Glomerular visceral epithelial cell (primary cell): Measurements from ENCODE around the gene PLOD3.
A peak's percentile ranks its signal among the peaks of the same experiment; 100 is the strongest.

ENCODE experiments used
- DNase-seq: peaks from one replicate; pipeline ENCODE4 v3.0.0-alpha.2; 2016; ENCODE audit errors: extremely low spot score

Gene PLOD3

DNA sequence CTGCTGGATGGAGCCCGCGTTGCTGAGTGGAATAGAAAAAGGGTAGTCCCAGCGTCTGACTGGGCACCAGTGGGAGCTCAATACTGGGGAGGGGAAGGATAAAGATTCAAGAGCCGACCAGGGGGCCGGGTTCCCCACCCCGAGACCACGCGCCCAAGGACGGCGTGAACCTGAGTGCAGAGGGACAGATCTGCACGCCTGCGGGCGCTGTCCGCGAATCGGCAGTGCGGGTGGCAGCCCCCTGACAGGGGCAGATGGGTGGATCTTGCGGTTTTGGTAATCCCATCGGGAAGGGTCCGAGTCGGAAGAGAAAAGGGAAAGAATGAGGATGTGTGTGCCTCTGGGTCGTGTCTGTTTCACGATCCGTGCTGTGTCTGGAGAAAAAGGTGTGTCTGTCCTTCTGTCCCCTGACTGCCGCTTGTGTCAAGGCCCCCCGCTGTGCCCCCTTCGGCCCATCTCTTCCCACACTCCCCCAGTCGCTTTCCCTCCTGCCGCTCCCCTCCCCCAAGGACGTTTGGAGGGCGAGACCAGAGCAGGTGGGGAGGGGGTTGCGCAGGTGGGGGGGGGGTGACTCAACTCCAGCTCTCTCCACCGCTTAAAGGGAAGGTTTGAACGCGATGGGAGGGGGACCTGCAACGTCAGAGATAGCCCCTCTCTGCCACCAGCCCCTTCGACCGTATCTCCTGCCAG, 51.3 kb downstream of the PLOD3 start:
- no peak for DNase-seq

DNA sequence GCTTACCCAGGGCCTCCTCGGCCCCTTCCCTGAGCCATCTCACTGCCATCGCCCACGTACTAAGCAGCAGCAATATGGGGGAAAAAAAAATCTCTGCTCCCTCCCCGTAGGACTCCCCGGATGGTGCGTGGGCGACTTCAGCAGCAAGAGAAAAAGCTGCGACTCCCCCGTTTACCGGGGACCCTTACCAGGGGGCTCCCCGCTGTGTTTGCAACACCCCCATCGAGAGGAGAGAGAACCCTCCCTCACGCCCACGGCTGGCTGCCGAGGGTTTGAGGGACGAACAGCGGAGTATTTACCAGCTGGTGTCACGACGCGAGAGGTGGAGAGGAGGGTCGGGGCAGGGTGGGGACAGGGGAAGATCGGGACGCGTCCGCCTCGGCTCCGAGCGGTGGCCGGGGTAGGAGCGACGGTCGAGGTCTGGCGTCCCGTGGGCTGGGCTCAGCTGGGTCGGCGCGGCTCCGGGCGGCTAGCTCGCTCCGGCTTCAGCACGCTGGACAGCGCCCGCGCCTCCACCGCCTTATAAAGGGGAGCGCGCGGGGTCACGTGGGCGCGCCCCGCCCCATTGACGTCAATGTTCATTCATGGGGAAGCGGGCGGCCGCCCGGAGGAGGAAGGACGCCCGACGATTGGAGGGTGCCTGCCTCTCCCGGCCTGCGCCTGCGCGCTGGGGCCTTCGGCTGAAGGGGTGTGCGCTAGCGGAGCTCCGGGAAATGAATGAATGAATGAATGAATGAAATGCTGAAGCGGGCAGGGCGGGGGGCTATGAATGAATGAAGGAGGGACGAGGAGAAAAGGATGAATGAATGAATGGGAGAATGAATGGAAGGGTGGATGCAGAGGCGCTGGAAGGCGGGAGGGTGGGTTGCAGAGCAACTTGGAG, 52.1 kb downstream of the PLOD3 start, which contains the start of gene VGF:
Gene VGF (minus strand): TSS at position 495 of the 883 bp plus-strand sequence. CDS start 726 bp downstream, outside the sequence.
- DNase-seq, result peak; percentile 93

DNA sequence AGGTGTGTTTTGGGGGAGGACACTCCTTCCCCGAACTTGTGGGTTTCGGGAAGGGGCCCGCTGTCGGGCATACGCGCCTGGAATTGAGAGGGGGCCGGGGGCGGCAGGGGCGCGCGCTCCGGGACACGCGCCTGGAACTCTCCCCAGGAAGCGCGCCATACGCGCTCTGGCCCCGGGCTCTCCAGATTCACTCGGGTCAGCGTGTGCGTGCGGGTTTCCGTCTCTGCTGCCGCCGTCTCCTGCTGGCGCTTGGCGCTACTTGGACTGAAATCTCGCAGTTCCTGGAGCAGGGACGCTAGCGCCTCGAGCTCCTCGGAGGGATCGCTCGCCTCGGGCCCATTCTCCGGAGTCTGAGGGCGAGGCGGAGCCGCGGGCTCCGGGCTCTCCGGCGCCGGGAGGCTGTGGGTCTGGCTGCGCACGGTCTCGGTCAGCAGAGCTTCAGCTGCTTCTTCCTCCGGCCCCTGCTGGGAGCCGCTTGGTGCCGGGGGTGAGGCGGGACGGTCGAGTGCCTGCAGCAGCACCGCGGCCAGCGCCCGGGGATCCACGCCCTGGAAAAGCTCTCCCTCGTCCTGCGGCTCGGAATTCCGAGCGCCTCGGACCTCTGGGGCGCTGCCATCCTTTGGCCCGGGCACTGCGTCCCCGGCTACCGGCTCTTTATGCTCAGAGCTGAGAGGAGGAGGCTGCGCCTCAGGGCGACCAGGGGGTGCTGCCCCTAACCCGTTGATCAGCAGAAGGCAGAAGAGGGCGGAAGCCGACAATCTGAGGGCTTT, 53.1 kb downstream of the PLOD3 start:
- DNase-seq, result peak; percentile 72

DNA sequence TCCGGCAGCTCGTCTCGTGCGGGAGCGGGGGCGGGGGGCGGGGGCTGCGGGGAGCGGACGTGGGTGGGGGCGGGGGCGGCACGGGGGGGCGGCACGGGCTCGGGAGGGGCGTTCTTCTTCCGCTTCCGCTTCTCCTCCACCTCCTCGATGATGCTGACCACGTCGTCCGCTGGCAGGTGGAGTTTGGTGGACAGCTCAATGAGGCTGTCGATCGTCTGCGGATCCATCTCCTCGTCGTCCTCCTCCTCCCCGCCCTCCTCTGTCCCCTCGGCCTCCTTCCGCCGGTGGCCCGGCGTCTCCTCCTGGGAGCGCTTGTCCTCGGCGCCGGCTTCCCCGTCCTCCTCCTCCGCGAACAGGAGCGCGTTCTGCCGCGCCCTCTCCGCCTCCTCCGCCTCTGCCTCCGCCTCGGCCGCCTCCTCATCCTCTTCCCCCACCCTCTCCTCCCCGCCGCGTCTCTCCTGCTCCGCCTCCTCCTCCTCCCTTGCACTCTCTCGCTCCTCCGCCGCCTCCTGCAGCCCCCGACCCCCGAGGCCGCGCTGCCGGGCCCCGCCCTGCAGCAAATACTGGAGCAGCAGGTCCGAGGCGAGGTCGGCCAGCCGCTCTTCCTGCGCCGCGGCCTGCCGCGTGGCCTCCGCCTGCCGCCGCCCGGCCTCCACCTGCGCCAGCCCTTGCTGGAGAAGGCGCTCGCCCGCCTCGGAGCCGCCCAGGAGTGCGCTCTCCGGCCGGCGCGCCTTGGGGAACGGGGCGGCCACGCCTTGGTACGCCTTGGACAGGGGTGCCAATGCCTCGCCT, 53.9 kb downstream of the PLOD3 start:
- DNase-seq, result peak; percentile 50

DNA sequence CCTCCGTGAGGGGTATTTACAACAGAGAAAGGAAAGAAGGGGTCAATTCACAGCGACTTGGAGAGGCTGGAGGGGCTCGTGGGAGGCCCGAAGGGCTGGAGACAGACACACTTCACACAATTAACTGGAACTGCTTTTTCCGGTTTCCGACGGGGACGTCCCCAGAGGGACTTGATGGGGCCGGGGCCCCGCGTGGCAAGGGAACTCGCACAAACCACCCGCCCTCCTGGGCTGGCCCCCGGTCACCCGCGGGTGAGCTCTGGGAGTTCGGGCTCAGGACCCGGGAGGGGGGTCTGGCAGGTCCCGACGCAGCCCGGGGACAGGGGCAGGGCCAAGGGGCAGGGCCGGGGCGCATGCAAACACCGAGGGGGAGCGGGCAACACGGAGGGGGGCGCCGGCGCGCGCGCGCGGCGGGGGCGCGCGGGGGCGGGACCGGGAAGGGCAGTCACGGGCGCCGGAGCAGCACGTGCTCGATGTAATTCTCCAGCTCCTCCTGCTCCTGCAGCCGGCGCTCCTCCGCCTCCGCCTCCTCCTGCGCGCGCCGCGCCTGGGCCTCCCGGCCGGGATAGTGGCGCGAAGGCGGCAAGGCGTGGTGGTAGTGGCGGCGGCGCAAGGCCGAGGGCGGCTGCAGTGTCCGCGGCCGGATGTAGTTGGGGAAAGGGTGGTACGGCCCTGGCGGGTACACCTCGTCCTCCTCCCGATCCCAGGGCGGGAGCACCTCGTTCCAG, 54.7 kb downstream of the PLOD3 start:
- peak; percentile 63 for DNase-seq

DNA sequence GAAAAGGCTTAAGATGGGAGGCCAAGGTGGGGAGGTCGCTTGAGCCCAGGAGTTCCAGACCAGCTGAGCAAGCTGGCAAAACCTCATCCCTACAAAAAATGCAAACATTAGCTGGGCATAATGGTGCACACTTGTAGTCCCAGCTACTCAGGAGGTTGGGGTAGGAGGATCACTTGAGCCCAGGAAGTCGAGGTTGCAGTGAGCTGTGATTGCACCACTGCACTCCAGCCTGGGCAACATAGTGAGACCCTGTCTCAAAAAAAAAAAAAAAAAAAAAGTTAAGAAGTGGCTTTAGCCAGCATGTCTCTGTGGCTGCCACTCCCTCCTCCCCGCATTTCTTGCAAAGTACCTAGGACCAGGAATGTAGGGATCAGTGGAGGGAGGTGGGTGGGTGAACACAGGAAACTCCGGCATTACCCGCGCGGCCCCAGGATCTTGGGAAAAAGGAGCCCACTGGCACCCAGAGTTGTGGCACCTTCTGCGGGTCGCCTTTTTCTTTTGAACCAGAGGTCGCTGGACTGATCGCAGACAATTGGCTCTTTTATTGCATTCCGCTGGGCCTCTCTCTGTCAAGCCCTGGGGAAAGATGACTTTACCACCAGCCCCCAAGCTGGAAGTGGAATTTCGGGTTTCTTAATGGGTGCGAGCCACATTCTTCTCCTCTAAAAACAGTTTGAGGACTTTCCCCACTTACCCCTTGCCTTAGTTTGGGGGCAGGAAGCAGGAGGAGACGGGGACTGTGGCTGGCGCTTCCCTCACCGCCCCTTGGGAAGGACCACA, 55.5 kb downstream of the PLOD3 start:
- no peak for DNase-seq

DNA sequence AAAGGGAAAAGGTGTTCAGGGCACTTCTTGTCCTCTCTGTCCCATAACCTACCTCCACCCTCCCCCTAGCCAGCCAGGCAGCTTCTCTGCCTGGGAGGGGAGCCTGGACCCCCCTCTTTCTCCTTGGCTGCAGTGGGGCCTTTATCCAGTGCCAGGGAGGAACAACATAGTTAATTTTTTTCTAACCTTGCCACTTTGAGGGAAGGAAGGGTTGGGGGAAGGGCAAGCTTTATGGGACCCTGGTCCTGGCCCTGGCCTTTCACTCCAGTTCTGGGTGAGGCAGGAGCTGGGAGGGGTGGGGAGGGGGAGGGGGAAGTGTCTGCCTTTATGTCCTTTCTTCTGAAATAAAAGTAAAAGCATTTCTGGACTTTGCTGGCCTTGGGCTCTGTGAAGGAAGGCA, 56.5 kb downstream of the PLOD3 start:
- DNase-seq, result no peak

DNA sequence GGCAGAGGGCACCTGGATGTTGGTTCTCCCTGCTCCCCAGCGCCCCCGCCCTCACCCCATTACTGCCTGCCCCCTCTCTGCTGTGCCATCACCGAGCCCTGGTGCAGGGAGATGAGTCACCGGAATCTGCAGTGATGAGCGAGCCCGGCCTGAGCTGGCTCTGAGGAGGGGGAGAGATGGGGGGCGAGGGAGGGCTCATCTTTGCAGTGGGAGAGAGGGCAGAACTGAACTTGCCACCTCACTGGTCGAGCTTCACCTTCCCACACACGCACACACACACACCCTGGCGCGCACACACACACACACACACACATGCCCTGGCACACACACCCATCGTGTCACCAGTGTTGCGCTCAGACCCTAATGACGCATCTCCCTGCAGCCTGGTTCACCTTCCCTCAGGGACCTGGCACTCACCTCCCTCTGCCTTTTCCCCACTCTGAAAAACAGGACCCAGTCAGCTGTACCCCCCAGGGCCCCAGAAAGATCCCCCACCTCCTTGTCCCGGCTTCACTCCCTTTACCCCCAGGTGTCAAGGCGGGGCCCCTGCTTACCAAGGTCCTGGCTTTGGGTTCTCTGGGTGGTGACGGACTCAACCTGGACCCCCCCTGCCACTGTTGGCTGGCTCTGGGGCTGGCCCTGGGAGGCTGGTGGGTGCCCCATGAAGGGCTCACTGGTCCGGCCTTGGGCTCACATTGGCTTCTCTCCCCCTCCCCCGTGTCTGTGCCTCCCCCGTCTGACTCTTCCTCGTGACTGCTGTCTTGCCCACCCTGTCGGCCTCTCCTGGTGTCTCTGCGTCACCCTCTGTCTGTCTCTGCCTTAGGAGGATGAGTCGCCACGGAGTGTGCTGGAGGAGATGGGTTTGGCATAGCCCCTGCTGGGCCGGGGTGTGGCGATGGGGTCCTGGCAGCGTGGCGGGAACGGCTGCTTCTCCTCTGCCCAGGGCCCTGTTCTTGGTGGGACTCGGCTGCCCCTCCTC, 57.4 kb downstream of the PLOD3 start:
- DNase-seq, result peak; percentile 64

DNA sequence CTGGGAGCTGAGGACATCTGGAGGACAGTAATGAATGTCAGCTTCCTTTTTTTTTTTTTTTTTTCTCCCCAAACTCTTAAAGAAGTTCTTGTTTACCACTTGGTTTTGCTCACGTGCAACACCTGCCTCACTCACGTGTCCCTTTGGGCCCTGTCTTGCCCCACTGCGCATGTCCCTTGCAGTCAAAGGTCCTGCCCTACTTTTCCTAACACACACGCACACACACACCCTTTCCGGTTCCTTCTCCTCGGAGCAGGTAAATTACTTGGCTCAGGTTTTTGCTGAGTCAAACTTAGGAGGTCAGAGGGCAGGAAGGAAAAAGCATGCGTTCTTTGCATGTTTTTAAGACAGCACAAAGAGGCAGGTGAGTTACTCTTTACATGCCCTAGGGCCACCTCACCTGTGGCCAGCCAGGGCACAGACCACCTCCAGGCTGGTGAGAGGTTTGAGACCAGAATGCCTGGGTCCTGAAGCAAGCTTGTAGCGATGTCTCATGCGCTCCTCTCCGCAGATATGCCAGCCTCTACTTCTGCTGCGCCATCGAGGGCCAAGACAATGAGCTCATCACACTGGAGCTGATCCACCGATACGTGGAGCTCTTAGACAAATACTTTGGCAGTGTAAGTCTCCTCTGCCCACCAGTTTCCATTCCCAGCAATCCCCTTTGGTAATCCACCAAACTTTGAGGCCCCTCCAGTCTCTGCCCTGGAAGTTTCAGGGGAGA, 60.4 kb downstream of the PLOD3 start:
- DNase-seq, result no peak

DNA sequence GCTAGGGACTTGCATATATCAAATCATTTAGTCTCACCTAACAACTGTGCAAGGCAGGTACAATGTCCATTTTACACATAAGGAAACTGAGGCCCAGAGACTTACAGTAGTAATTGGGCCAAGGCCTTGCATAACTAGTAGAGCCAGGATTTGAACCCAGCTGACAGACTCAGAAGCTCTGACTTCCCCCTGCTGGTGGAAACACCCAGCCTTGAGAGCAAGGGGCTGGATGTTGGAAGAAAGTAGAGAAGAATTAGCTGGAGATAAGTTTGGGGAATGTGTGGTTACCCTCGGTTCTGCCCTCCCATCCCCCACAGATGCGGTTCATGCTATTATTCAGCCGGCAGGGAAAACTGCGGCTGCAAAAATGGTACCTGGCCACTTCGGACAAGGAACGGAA, 61.1 kb downstream of the PLOD3 start:
- DNase-seq, result no peak
